ENCODE results near the gene LYL1. TPM values are rescaled to one million over a fixed set of nuclear protein-coding genes. Genes with fewer than 3 reads are reported as not detected.

The LYL1 gene
- total RNA-seq, 2 experiments from 2014 or later = 66.8 to 72.5 TPM

GRCh38 chr19:13068085-13068846 is 34.4 kb downstream of the LYL1 start:
- no peak overlapping the region for H2AFZ ChIP-seq (ENCODE audit: low read length)
- POLR2A ChIA-PET = interaction anchor here (0.6 kb wide), 3 partner anchors 99 to 330 kb away, joined by 3 to 6 read pairs (median 3); no protein-coding TSS in a partner anchor
- no peaks in the 10 kb centered on the region for H3K9me2 ChIP-seq (ENCODE audit: insufficient read depth, low read length)
- no peak for TF ChIP-seq CTCF (conservative IDR thresholded peaks at IDR 0.05; ENCODE audit: low read length)
- no peak for TF ChIP-seq EZH2phosphoT487 (IDR thresholded peaks at IDR 0.05; ENCODE audit: borderline replicate concordance, low read depth, low read length)
- peaks cover 5% of the 10 kb centered on the region for H3K4me1 ChIP-seq (ENCODE audit: insufficient read depth, low read length, poor library complexity, severe bottlenecking)
- no peaks in the 10 kb centered on the region for H3K79me2 ChIP-seq (ENCODE audit: insufficient read depth, low read depth, low read length)
- H3K4me3 ChIP-seq (ENCODE audit: low read depth, low read length, poor library complexity, severe bottlenecking) = no peak overlapping the region
- CTCF ChIA-PET (ENCODE audit: unreplicated experiment) = no interaction called here
- DNase-seq (ENCODE audit: low spot score) = no peak
- H4K20me1 ChIP-seq (ENCODE audit: insufficient read depth, low read length) = no peaks in the 10 kb centered on the region
- H3K4me2 ChIP-seq (ENCODE audit: low read length) = no peak overlapping the region
- intact Hi-C loops (cut with micrococcal nuclease; ENCODE audit: unreplicated experiment) = no loop called here
- no peaks in the 10 kb centered on the region for H3K9me3 ChIP-seq (ENCODE audit: low read length)
- no peak overlapping the region for H3K27ac ChIP-seq (ENCODE audit: low read depth, low read length, poor library complexity, severe bottlenecking)
- no peaks in the 10 kb centered on the region for H3K36me3 ChIP-seq (ENCODE audit: insufficient read depth, low read length)
- no TSS peak for BruUV-seq (replicated peaks)

- no peaks in the 10 kb centered on the region for H4K20me1 ChIP-seq (ENCODE audit: insufficient read depth, low read length)
- no peak overlapping the region for H3K27ac ChIP-seq (ENCODE audit: low read depth, low read length, poor library complexity, severe bottlenecking)
- H3K9me3 ChIP-seq (ENCODE audit: low read length) = no peaks in the 10 kb centered on the region
- H3K9me2 ChIP-seq (ENCODE audit: insufficient read depth, low read length) = no peaks in the 10 kb centered on the region
- H3K79me2 ChIP-seq (ENCODE audit: insufficient read depth, low read depth, low read length) = no peaks in the 10 kb centered on the region
- no TSS peak for BruUV-seq (replicated peaks)
- no peaks in the 10 kb centered on the region for H3K36me3 ChIP-seq (ENCODE audit: insufficient read depth, low read length)
- CTCF ChIA-PET (ENCODE audit: unreplicated experiment) = no interaction called here
- no peak overlapping the region for H3K4me2 ChIP-seq (ENCODE audit: low read length)
- DNase-seq (ENCODE audit: low spot score) = no peak
- H3K4me1 ChIP-seq (ENCODE audit: insufficient read depth, low read length, poor library complexity, severe bottlenecking) = peaks cover 15% of the 10 kb centered on the region
- TF ChIP-seq EZH2phosphoT487 (IDR thresholded peaks at IDR 0.05; ENCODE audit: borderline replicate concordance, low read depth, low read length) (no peak), CTCF (conservative IDR thresholded peaks at IDR 0.05; ENCODE audit: low read length) (no peak)
- POLR2A ChIA-PET = no interaction called here
- no peak overlapping the region for H3K4me3 ChIP-seq (ENCODE audit: low read depth, low read length, poor library complexity, severe bottlenecking)
- no peak overlapping the region for H2AFZ ChIP-seq (ENCODE audit: low read length)
- intact Hi-C loops (cut with micrococcal nuclease; ENCODE audit: unreplicated experiment) = no loop called here
These were observed 35.5 kb downstream of the LYL1 start for GRCh38 chr19:13066933-13067807.
